Stomach smooth muscle (tissue), 2 donors: Measurements from ENCODE around the gene PGBD2.
"Not testable (repeated sequence)": the region's sequence is repeated elsewhere in the genome, so short reads cannot be mapped to it uniquely, and the experiment has no call there.

Experiments
- H3K27ac ChIP-seq: one replicate; pipeline ENCODE4 v1.7.0; 2013; ENCODE audit warnings: mild to moderate bottlenecking, low read length, inconsistent platforms
- H3K27me3 ChIP-seq, 2 donors: one replicate each; pipeline ENCODE4 v1.7.0; 2013; ENCODE audit warnings: low read length in 2 of 2; ENCODE audit not compliant: insufficient read depth in 2 of 2, control insufficient read depth in 1 of 2
- H3K36me3 ChIP-seq, 2 donors: one replicate each; pipeline ENCODE4 v1.7.0; 2013; ENCODE audit warnings: low read length in 2 of 2; ENCODE audit not compliant: control insufficient read depth in 2 of 2, insufficient read depth in 2 of 2
- H3K4me1 ChIP-seq: one replicate; pipeline ENCODE4 v1.7.0; 2013; ENCODE audit warnings: low read length; ENCODE audit not compliant: control insufficient read depth, insufficient read depth
- H3K4me3 ChIP-seq, 2 donors: one replicate each; pipeline ENCODE4 v1.7.0; 2013; ENCODE audit warnings: low read length in 2 of 2
- H3K9ac ChIP-seq, 2 donors: one replicate each; pipeline ENCODE4 v1.7.0; 2013; ENCODE audit warnings: low read length in 2 of 2, mild to moderate bottlenecking in 1 of 2
- H3K9me3 ChIP-seq, 2 donors: one replicate each; pipeline ENCODE4 v1.7.0; 2013; ENCODE audit warnings: low read length in 2 of 2; ENCODE audit not compliant: control insufficient read depth in 2 of 2
- donor health status: healthy.
- donor health status: Pancreatic carcinoma.

The PGBD2 gene

DNA sequence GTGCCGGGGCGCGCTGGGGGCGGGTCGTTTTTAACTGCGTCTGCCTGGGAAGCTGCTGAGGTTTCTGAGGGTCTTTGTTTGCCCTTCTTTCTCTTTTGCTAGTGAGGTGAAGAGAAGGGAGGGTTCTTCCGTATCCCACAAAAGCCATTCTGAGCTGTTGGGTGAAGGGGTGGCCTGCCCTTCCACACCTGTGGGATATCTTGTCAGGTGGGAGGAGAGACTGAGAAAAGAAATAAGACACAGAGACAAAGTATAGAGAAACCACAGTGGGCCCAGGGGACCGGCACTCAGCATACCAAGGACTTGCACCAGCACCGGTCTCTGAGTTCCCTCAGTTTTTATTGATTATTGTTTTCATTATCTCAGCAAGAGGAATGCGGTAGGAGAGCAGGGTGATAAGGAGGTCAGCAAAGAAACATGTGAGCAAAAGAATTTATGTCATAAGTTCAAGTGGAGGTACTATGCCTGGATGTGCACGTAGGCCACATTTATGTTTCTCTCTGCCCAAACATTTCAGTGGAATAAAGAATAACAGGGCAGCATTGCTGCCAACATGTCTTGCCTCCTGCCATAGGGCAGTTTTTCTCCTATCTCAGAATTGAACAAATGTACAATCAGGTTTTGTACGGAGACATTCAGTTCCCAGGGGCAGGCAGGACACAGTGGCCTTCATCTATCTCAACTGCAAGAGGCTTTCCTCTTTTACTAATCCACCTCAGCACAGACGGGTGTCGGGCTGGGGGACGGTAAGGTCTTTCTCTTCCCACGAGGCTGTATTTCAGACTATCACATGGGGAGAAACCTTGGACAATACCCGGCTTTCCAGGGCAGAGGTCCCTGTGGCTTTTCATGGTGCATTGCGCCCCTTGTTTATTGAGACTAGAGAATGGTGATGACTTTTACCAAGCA is 972 bp downstream of the PGBD2 start:
- H3K36me3 ChIP-seq: no peaks in the 10 kb centered on the region
- H3K9me3 ChIP-seq: no peaks in the 10 kb centered on the region
- H3K4me3 ChIP-seq: peak overlapping the region; percentile 79 to 80
- H3K27me3 ChIP-seq: no peaks in the 10 kb centered on the region
- H3K27ac ChIP-seq: peak overlapping the region; percentile 82
- peak overlapping the region; percentile 79 to 86 for H3K9ac ChIP-seq
- peaks cover 15% of the 10 kb centered on the region for H3K4me1 ChIP-seq

DNA sequence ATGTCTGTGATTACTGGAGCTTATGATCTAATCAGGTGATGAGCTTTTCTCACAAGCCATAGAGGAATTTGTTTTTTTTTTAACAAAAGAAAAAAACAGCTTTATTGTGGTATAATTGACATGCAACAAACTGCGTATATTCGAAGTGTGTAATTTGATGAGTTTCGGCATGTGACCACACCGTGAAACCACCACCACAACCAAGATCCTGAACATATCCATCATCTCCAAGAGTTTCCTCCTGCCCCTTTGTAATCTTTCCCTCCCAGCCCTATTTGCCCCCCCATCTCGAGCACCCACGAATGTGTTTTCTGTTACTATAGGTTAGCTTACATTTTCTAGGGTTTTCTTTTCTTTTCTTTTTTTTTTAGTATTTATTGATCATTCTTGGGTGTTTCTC is 4.7 kb downstream of the PGBD2 start:
- no peak overlapping the region for H3K27ac ChIP-seq
- peaks cover 15 to 16% of the 10 kb centered on the region in 2 donors for H3K36me3 ChIP-seq
- no peaks in the 10 kb centered on the region for H3K9me3 ChIP-seq
- no peak overlapping the region for H3K9ac ChIP-seq
- no peaks in the 10 kb centered on the region for H3K27me3 ChIP-seq
- no peak overlapping the region for H3K4me3 ChIP-seq
- H3K4me1 ChIP-seq: peaks cover 13% of the 10 kb centered on the region

DNA sequence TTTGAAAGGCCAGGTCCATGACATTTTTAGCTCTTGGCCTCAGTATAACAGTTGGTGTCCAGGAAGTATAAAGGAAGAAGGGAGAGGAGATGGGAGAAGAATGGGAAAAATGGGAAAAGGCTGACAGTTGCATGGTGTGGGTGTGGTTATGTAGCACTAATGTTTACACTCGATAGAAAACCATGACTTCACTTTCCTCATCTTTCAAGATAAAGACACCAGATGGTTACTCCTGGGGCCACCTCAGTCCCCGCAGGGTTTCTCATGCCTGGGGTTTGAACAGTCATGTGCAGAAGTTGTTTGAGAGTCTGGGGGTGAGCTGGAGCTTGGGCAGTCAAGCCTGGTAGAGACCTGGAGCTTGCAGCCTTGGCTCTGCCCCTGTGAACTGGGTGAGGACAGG is 7.9 kb downstream of the PGBD2 start:
- H3K27ac ChIP-seq: no peak overlapping the region
- H3K36me3 ChIP-seq: peaks cover 30 to 35% of the 10 kb centered on the region in 2 donors
- H3K27me3 ChIP-seq: no peaks in the 10 kb centered on the region

DNA sequence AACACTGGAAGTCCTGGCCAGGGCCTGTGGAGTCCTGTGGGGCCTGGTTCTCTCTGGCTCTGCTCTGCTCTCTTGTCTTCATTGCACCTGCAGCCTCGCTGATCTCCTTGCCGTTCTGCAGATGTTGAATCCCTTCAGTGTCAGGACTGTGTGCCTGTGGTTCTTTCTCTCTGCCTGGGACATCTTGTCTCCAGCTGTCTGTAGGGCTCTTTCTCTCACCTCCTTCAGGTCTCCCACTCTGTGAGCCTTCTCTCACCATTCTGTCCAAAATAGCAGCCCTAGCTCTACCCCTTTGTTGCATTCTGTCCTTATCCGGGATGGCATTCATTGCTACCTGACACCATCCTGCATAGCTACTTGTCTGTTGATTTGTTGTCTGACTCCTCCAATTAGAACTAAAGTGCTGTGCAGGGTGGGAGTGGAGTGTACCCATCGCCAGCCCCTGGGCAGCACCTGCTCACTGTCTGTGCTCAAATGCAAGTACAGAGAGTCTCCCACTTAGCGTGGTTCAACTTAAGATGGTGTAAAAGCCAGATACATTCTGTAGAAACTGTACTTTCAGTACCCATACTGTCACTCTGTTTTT is 8.9 kb downstream of the PGBD2 start:
- Histone ChIP-seq H3K27ac (no peak overlapping the region), H3K36me3 (peaks cover 30 to 35% of the 10 kb centered on the region in 2 donors), H3K27me3 (no peaks in the 10 kb centered on the region), H3K9me3 (no peaks in the 10 kb centered on the region), H3K9ac (no peak overlapping the region), H3K4me1 (no peaks in the 10 kb centered on the region), H3K4me3 (no peak overlapping the region)

More for the DNA sequence above, 7.9 kb downstream of the PGBD2 start:
- Histone ChIP-seq H3K9me3 (no peaks in the 10 kb centered on the region), H3K4me3 (no peak overlapping the region), H3K4me1 (peaks cover 6% of the 10 kb centered on the region), H3K9ac (no peak overlapping the region)

DNA sequence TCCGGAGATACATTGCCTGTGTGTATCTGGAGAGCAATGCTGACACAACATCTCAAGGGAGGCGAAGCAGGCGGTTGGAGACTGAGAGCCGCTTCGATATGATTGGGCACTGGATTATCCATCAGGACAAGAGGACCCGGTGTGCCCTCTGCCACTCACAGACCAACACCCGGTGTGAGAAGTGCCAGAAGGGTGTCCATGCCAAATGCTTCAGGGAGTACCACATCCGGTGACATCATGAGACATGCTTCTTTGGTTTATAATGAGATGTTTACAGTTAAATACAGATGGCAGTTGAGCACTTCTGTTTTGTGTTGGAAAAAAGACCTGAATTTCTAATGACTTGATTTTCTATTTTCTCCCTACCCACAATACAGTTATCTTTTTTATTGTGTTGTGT is 12.1 kb downstream of the PGBD2 start:
- H3K9me3 ChIP-seq: no peaks in the 10 kb centered on the region
- no peak overlapping the region for H3K9ac ChIP-seq
- peaks cover 30 to 35% of the 10 kb centered on the region in 2 donors for H3K36me3 ChIP-seq
- H3K27me3 ChIP-seq: no peaks in the 10 kb centered on the region
- no peak overlapping the region for H3K4me3 ChIP-seq
- no peak overlapping the region for H3K27ac ChIP-seq
- H3K4me1 ChIP-seq: no peaks in the 10 kb centered on the region

DNA sequence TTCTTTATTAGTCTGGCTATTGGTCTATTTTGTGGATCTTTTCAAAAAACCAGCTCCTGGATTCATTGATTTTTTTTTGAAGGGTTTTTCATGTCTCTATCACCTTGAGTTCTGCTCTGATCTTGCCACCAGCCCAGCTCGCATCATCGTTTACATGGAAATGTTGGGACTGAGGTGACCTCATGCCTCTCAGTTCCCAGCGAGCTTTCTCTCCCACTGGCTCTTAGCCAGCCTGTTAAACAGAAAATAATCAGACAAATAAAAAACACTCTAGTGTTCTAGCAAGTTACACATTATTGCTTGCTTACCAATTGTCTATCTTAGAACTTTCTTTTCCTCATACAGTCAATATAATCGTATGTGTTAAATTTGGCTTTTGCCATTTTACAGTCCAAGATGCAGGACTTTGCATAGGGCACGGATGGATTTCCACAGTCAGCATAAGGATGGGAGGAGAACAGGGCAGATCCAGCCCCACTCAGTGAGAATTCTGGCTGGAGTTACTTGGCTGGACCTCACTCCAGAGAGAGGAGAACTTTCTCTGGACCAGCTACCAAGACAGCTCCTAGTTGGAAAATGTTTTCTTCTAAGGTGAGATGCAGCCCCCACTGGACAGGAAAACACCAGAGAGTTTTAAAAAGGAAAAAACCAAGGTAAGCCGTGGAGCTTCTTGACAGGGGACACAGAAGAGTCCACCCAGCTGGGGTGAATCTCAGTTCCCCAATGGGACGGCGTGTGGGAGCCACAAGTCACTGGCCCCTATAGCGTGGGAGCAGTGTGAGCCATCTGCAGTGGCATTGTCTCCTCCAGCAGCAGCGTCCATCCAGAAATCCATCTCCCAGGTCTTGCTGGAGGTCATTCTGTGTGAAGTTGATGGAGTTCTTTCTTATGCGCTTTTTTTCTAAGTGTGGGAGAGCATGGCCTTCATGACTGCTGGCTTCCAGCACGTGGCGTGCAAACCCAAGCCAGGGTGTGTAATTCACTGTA is 17.6 kb downstream of the PGBD2 start:
- H3K27me3 ChIP-seq: no peaks in the 10 kb centered on the region
- no peak overlapping the region for H3K27ac ChIP-seq
- peaks cover 0 to 2% of the 10 kb centered on the region in 2 donors for H3K36me3 ChIP-seq

DNA sequence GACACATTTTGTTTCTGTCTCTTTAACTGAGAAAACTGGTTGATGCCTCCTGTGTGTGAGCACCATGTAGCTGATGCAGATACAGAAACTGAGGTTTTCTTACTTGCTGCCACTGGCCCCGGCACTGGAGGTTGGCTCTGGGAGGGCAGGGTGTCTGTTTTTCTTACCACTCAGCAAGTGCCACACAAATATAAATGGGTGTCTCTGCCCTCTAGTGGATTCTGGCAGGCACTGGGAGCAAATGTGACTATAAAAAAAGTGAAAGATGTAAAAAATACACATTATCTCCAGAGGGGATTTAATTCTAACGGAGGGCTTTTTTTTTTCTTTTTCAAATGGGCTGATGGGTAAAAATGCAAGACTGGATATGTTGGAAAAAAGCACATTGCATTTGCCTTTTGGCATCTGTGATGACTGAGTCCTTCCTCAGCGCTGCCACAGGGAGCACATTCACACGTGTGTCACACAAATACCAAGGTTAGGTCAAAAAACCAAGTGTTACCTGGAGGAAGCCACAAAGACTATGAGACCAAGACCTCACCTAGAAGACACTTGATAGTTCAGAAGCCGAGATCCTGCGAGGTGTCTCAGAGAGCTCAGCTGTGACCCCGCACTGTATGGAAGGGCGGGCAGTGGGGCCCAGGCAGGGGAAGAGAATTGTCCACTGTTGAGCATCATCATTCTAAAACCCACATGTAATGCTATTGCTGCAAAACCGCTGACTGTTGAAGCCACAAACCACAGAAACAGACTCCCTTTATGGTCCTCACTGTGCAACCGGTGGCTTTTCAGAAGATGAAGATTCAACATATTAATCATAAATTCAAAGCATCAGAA is 18.9 kb downstream of the PGBD2 start:
- Histone ChIP-seq H3K27me3 (no peaks in the 10 kb centered on the region), H3K9ac (no peak overlapping the region), H3K9me3 (no peaks in the 10 kb centered on the region), H3K27ac (no peak overlapping the region), H3K4me1 (no peaks in the 10 kb centered on the region), H3K4me3 (no peak overlapping the region), H3K36me3 (peaks cover 0 to 2% of the 10 kb centered on the region in 2 donors)

More for the DNA sequence above, 17.6 kb downstream of the PGBD2 start:
- no peaks in the 10 kb centered on the region for H3K9me3 ChIP-seq
- no peaks in the 10 kb centered on the region for H3K4me1 ChIP-seq
- no peak overlapping the region for H3K4me3 ChIP-seq
- H3K9ac ChIP-seq: no peak overlapping the region

DNA sequence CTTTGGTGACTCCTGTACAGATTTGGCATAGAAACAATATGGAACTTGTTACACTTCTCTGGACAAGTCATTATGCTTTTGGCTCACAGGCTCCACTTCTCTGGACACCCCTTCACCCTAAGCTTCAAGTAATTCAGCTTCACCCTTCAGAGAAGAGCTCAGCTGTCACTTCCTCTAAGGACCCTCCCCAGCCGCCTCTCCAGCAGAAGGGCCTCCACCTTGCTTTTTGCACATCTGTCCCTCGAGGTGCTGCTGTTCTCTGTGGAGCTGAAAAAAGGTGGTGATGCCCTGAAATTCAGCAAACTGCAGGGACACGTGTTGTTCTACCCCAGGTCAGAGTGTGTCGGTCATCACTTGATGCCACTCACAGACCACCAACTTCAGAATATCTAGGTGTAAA is 19.8 kb downstream of the PGBD2 start:
- not testable (repeated sequence) for H3K27ac ChIP-seq, H3K36me3 ChIP-seq, H3K4me1 ChIP-seq, H3K9ac ChIP-seq, H3K4me3 ChIP-seq, H3K27me3 ChIP-seq, H3K9me3 ChIP-seq

DNA sequence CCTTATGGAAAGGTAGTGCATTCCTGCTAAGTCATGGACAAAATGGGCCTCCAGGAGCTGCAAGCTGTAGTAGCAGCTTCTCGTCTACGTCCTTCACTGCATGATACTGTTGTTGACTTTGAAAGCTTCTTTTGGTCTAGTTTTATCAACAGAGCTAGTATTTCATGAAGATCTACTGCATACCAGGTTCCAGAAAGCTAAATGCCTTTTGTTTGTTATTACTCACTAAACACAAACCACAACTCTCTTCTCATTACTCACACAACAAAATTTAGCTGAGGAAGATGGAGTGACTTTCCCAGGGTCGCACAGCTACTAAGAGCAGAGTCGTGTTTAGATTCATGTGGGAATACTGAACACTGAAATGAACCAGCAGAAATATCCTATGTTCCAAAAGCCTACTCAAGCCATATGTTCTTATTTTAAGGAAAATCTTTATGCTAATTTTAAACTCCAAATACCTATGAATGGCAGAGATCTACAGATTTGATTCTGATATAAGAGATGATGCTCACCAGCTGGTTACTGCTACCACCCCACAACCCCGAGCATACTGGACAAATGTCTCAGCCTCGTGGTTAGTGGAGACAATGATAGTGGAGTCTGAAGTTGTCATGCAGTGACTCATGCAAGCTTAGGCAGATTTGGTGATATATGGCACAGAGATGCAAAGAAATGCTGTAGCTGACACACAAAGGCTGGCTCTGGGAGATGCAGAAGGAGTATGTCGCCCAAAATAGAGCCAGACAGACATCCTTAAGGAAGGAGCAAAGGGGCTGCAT is 20.6 kb downstream of the PGBD2 start:
- no peak overlapping the region for H3K9ac ChIP-seq
- H3K4me1 ChIP-seq: no peaks in the 10 kb centered on the region
- H3K27me3 ChIP-seq: no peaks in the 10 kb centered on the region
- no peaks in the 10 kb centered on the region for H3K9me3 ChIP-seq
- peaks cover 0 to 2% of the 10 kb centered on the region in 2 donors for H3K36me3 ChIP-seq
- no peak overlapping the region for H3K4me3 ChIP-seq
- H3K27ac ChIP-seq: no peak overlapping the region
